Mesendoderm (in vitro differentiated cells): ENCODE results near the gene DOCK2.

Experiments
- DNase-seq: peaks from one replicate; pipeline ENCODE4 v3.0.0; 2013
- H2AK5ac ChIP-seq: 2 replicates; pipeline ENCODE4 v1.6.1; 2013; ENCODE audit warnings: low read length, inconsistent platforms
- H2BK120ac ChIP-seq: 2 replicates; pipeline ENCODE4 v1.6.1; 2013; ENCODE audit warnings: low read depth, mild to moderate bottlenecking, low read length, moderate library complexity, mixed read lengths
- H2BK15ac ChIP-seq: replicated peaks from 2 replicates; pipeline ENCODE4 v1.6.1; 2013; ENCODE audit warnings: low read depth, mild to moderate bottlenecking, moderate library complexity
- H2BK5ac ChIP-seq: 2 replicates; pipeline ENCODE4 v1.6.1; 2013; ENCODE audit warnings: low read length, inconsistent platforms
- H3K18ac ChIP-seq: 2 replicates; pipeline ENCODE4 v1.6.1; 2013; ENCODE audit warnings: mild to moderate bottlenecking, low read length, mixed read lengths
- H3K23ac ChIP-seq: one replicate; pipeline ENCODE4 v1.6.1; 2013; ENCODE audit warnings: low read length
- H3K27ac ChIP-seq: 2 replicates; pipeline ENCODE4 v1.5.1; 2013; ENCODE audit warnings: low read depth, mild to moderate bottlenecking, inconsistent platforms, low read length, moderate library complexity
- H3K27me3 ChIP-seq: 2 replicates; pipeline ENCODE4 v1.6.1; 2013; ENCODE audit warnings: low read length, control low read depth, mild to moderate bottlenecking, inconsistent platforms; ENCODE audit not compliant: insufficient read depth, poor library complexity
- H3K36me3 ChIP-seq: 2 replicates; pipeline ENCODE4 v1.6.1; 2013; ENCODE audit warnings: low read length, inconsistent platforms; ENCODE audit not compliant: control insufficient read depth, insufficient read depth
- H3K4ac ChIP-seq: one replicate; pipeline ENCODE4 v1.6.1; 2013; ENCODE audit warnings: low read depth, mild to moderate bottlenecking, low read length, moderate library complexity
- H3K4me1 ChIP-seq: 2 replicates; pipeline ENCODE4 v1.6.1; 2013; ENCODE audit warnings: low read depth, low read length, inconsistent platforms; ENCODE audit not compliant: control insufficient read depth
- H3K4me2 ChIP-seq: 2 replicates; pipeline ENCODE4 v1.6.1; 2013; ENCODE audit warnings: low read length
- H3K4me3 ChIP-seq: 2 replicates; pipeline ENCODE4 v1.5.1; 2013; ENCODE audit warnings: mild to moderate bottlenecking, low read length
- H3K56ac ChIP-seq: one replicate; pipeline ENCODE4 v1.6.1; 2013; ENCODE audit warnings: low read length
- H3K79me1 ChIP-seq: 2 replicates; pipeline ENCODE4 v1.6.1; 2013; ENCODE audit warnings: low read length, inconsistent platforms
- H3K79me2 ChIP-seq: 2 replicates; pipeline ENCODE4 v1.6.1; 2013; ENCODE audit warnings: mild to moderate bottlenecking, low read length; ENCODE audit not compliant: control insufficient read depth, insufficient read depth
- H3K9ac ChIP-seq: 2 replicates; pipeline ENCODE4 v1.6.1; 2013; ENCODE audit warnings: low read length, inconsistent platforms
- H4K5ac ChIP-seq: one replicate; pipeline ENCODE4 v1.6.1; 2013; ENCODE audit warnings: low read length
- H4K8ac ChIP-seq: one replicate; pipeline ENCODE4 v1.6.1; 2013; ENCODE audit warnings: low read depth, mild to moderate bottlenecking, control low read depth, low read length, moderate library complexity
- WGBS: extraction: QIAGEN DNeasy Blood & Tissue Kit; methylation state at CpG from one replicate; pipeline ENCODE4 v1.1.7; 2013; ENCODE audit warnings: low lambda C conversion rate, missing lambda C conversion rate; ENCODE audit not compliant: insufficient coverage; ENCODE audit errors: extremely low coverage; 5-methylcytosine and 5-hydroxymethylcytosine counted together

Gene DOCK2

GRCh38 chr5:169778622-169779596 is 141.8 kb downstream of the DOCK2 start:
- H2BK5ac ChIP-seq = no peak overlapping the region
- H3K79me1 ChIP-seq = no peaks in the 10 kb centered on the region
- no peak overlapping the region for H2AK5ac ChIP-seq
- H3K4me1 ChIP-seq = no peaks in the 10 kb centered on the region
- H3K9ac ChIP-seq = no peak overlapping the region
- WGBS = no CpG with 5 or more reads among the region's 7 CpGs
- H3K23ac ChIP-seq = no peak overlapping the region
- H3K4ac ChIP-seq = no peak overlapping the region
- no peak overlapping the region for H3K4me3 ChIP-seq
- DNase-seq = no peak
- H4K5ac ChIP-seq = no peak overlapping the region
- H3K18ac ChIP-seq = no peak overlapping the region
- H3K36me3 ChIP-seq = no peaks in the 10 kb centered on the region
- no peak overlapping the region for H4K8ac ChIP-seq
- no peaks in the 10 kb centered on the region for H3K27me3 ChIP-seq
- H2BK15ac ChIP-seq = no peak overlapping the region
- H3K56ac ChIP-seq = no peak overlapping the region
- H3K79me2 ChIP-seq = no peaks in the 10 kb centered on the region
- no peak overlapping the region for H3K27ac ChIP-seq
- H3K4me2 ChIP-seq = no peak overlapping the region
- H2BK120ac ChIP-seq = no peak overlapping the region

GRCh38 chr5:169781420-169782345 is 144.6 kb downstream of the DOCK2 start:
- Histone ChIP-seq H3K27ac (no peak overlapping the region), H3K9ac (no peak overlapping the region), H3K36me3 (no peaks in the 10 kb centered on the region), H3K56ac (no peak overlapping the region), H3K18ac (no peak overlapping the region), H3K79me2 (no peaks in the 10 kb centered on the region), H3K23ac (no peak overlapping the region), H2AK5ac (no peak overlapping the region), H2BK15ac (no peak overlapping the region), H3K79me1 (no peaks in the 10 kb centered on the region), H3K4me1 (no peaks in the 10 kb centered on the region), H2BK120ac (no peak overlapping the region), H4K8ac (no peak overlapping the region), H3K4me2 (no peak overlapping the region), H3K4me3 (no peak overlapping the region), H2BK5ac (no peak overlapping the region), H3K4ac (no peak overlapping the region), H3K27me3 (no peaks in the 10 kb centered on the region), H4K5ac (no peak overlapping the region)
- no CpG with 5 or more reads among the region's 6 CpGs for WGBS
- no peak for DNase-seq

- no peak overlapping the region for H4K8ac ChIP-seq
- H4K5ac ChIP-seq = no peak overlapping the region
- H3K18ac ChIP-seq = peak overlapping the region; percentile 51
- H3K56ac ChIP-seq = peak overlapping the region; percentile 3
- peaks cover 2% of the 10 kb centered on the region for H3K4me1 ChIP-seq
- H3K79me1 ChIP-seq = no peaks in the 10 kb centered on the region
- no peak overlapping the region for H3K4ac ChIP-seq
- no peak overlapping the region for H3K27ac ChIP-seq
- no peaks in the 10 kb centered on the region for H3K79me2 ChIP-seq
- H3K4me3 ChIP-seq = no peak overlapping the region
- H2AK5ac ChIP-seq = no peak overlapping the region
- no peak overlapping the region for H2BK120ac ChIP-seq
- H3K9ac ChIP-seq = no peak overlapping the region
- DNase-seq = no peak
- H3K36me3 ChIP-seq = no peaks in the 10 kb centered on the region
- H3K23ac ChIP-seq = no peak overlapping the region
- 100% methylated on average over 1 of the region's 5 CpGs for WGBS
- no peak overlapping the region for H2BK5ac ChIP-seq
- H3K27me3 ChIP-seq = no peaks in the 10 kb centered on the region
- no peak overlapping the region for H3K4me2 ChIP-seq
- peak overlapping the region; percentile 74 for H2BK15ac ChIP-seq
Measured at GRCh38 chr5:169785771-169786618, 148.9 kb downstream of the DOCK2 start.

- Histone ChIP-seq H3K79me1 (no peaks in the 10 kb centered on the region), H3K56ac (no peak overlapping the region), H4K5ac (no peak overlapping the region), H3K4ac (no peak overlapping the region), H4K8ac (no peak overlapping the region), H3K9ac (no peak overlapping the region), H3K36me3 (no peaks in the 10 kb centered on the region), H3K79me2 (no peaks in the 10 kb centered on the region), H2BK120ac (no peak overlapping the region), H2BK15ac (no peak overlapping the region), H3K18ac (no peak overlapping the region), H2BK5ac (no peak overlapping the region), H3K4me3 (no peak overlapping the region), H3K27me3 (no peaks in the 10 kb centered on the region), H3K4me1 (peaks cover 3% of the 10 kb centered on the region), H3K23ac (no peak overlapping the region), H2AK5ac (no peak overlapping the region), H3K27ac (no peak overlapping the region), H3K4me2 (no peak overlapping the region)
- DNase-seq = no peak
- no CpG with 5 or more reads among the region's 5 CpGs for WGBS
Measured at GRCh38 chr5:169788168-169788567, 151.1 kb downstream of the DOCK2 start.

GRCh38 chr5:169789417-169789940 is 152.4 kb downstream of the DOCK2 start:
- H2BK120ac ChIP-seq = no peak overlapping the region
- no peaks in the 10 kb centered on the region for H3K27me3 ChIP-seq
- H3K18ac ChIP-seq = no peak overlapping the region
- H3K56ac ChIP-seq = no peak overlapping the region
- H4K5ac ChIP-seq = no peak overlapping the region
- no peak overlapping the region for H4K8ac ChIP-seq
- H3K9ac ChIP-seq = no peak overlapping the region
- H2BK5ac ChIP-seq = no peak overlapping the region
- no peak overlapping the region for H3K27ac ChIP-seq
- peak overlapping the region; percentile 36 for H3K4ac ChIP-seq
- H3K79me1 ChIP-seq = no peaks in the 10 kb centered on the region
- no CpG with 5 or more reads among the region's 1 CpG for WGBS
- H2AK5ac ChIP-seq = no peak overlapping the region
- H3K36me3 ChIP-seq = no peaks in the 10 kb centered on the region
- no peak overlapping the region for H3K4me2 ChIP-seq
- no peak overlapping the region for H3K4me3 ChIP-seq
- H3K79me2 ChIP-seq = no peaks in the 10 kb centered on the region
- H2BK15ac ChIP-seq = no peak overlapping the region
- peaks cover 3% of the 10 kb centered on the region for H3K4me1 ChIP-seq
- no peak for DNase-seq
- no peak overlapping the region for H3K23ac ChIP-seq
